Transverse colon (tissue), 4 donors: Measurements from ENCODE around the gene ENPP1. TPM values are rescaled to one million over a fixed set of nuclear protein-coding genes. Genes with fewer than 3 reads are reported as not detected.
A peak's percentile ranks its signal among the peaks of the same experiment; 100 is the strongest.

Experiments used
- DNase-seq: peaks from one replicate; pipeline ENCODE4 v3.0.0-alpha.2; 2019
- H3K27ac ChIP-seq, 4 donors: fragments of 200-600 bp; sonication (generic); 2 replicates each; pipeline ENCODE4 v1.5.1; 2016 to 2018; ENCODE audit warnings: inconsistent platforms in 4 of 4
- H3K27me3 ChIP-seq: fragments of 200-600 bp; sonication (generic); 2 replicates; pipeline ENCODE4 v1.5.1; 2017; ENCODE audit warnings: inconsistent platforms
- H3K36me3 ChIP-seq, 4 donors: fragments of 200-600 bp; sonication (generic); 2 replicates each; pipeline ENCODE4 v1.5.1; 2017 to 2019; ENCODE audit warnings: inconsistent platforms in 4 of 4
- H3K4me1 ChIP-seq, 4 donors: fragments of 200-600 bp; sonication (generic); 2 replicates each; pipeline ENCODE4 v1.5.1; 2017 to 2020; ENCODE audit warnings: inconsistent platforms in 4 of 4
- H3K4me3 ChIP-seq, 4 donors: fragments of 200-600 bp; sonication (generic); 1 replicate in 1 of 4; 2 replicates in 3 of 4; pipeline versions ENCODE4 v1.5.1 to v1.6.1; 2017 to 2019; ENCODE audit warnings: inconsistent platforms in 4 of 4
- H3K9me3 ChIP-seq, 2 donors: fragments of 200-600 bp; sonication (generic); 2 replicates each; pipeline ENCODE4 v1.5.1; 2017 to 2019; ENCODE audit warnings: inconsistent platforms in 2 of 2
- CTCF ChIP-seq, 5 experiments: fragments of 200-600 bp in 3 of 5; fragments of 450-650 bp in 2 of 5; sonication (generic) in 3 of 5; IDR thresholded peaks; 1 replicate in 2 of 5; 2 replicates in 3 of 5; pipeline ENCODE4 v1.5.1; 2016 to 2017; ENCODE audit warnings: antibody characterized with exemption in 5 of 5, inconsistent platforms in 3 of 5, mild to moderate bottlenecking in 2 of 5, moderate library complexity in 1 of 5
- EP300 ChIP-seq: sonication (generic); formaldehyde crosslinking; IDR thresholded peaks from one replicate; pipeline ENCODE4 v1.6.1; 2017; ENCODE audit warnings: antibody characterized with exemption, low read depth
- POLR2A ChIP-seq: fragments of 450-650 bp; IDR thresholded peaks from one replicate; pipeline ENCODE4 v1.6.1; 2016; ENCODE audit warnings: antibody characterized with exemption, mild to moderate bottlenecking, moderate library complexity
- POLR2AphosphoS5 ChIP-seq, 3 donors: sonication (generic); formaldehyde crosslinking; IDR thresholded peaks; one replicate each; pipeline ENCODE4 v1.6.1; 2016; ENCODE audit warnings: antibody characterized with exemption in 3 of 3
- WGBS, 2 donors: methylation state at CpG; one replicate each; pipeline ENCODE4 v1.1.5; 2018; ENCODE audit warnings: low coverage in 1 of 2; 5-methylcytosine and 5-hydroxymethylcytosine counted together
- in situ Hi-C, 4 donors: fragments of 200-750 bp; cut with MboI; loops; one replicate each; pipeline versions ENCODE4 v1.15.0 to v1.15.1; 2017; ENCODE audit warnings: low sequenced_read_pairs in 3 of 4, low pct_ligation_motif_present in 1 of 4, low pct_unique_long_range_greater_than_20kb in 1 of 4
- intact Hi-C: fragments of 100-400 bp; cut with DNase I; formaldehyde crosslinking; loops from one replicate; pipeline ENCODE4 v1.15.1; 2023; ENCODE audit warnings: low total_unique reads
- total RNA-seq, 4 donors: library from RNA; depleted of rRNA; stranded (reverse); fragments of >200 nt; gene quantifications; one replicate each; pipeline ENCODE4 v1.1.0, GENCODE V29; 2016

ENPP1 gene
- total RNA-seq, 4 donors from 2014 or later = 3.4 to 24.0 (median 22.8) TPM

- intact Hi-C loops (no loop called here), in situ Hi-C loops (no loop called here)
- H3K9me3 ChIP-seq = no peaks in the 10 kb centered on the region
- peaks cover 0 to 37% (median 19%) of the 10 kb centered on the region in 4 donors for H3K4me1 ChIP-seq
- no peak for TF ChIP-seq POLR2AphosphoS5 (IDR thresholded peaks at IDR 0.05)
- TF ChIP-seq CTCF (IDR thresholded peaks at IDR 0.05) = no peak
- no peak for TF ChIP-seq EP300
- no peak for TF ChIP-seq POLR2A
- H3K27me3 ChIP-seq = no peaks in the 10 kb centered on the region
- H3K27ac ChIP-seq = no peak overlapping the region
- WGBS, 2 donors = 78% methylated on average over 3 of the region's 3 CpGs
- DNase-seq = no peak
- no peaks in the 10 kb centered on the region for H3K36me3 ChIP-seq
- no peak overlapping the region for H3K4me3 ChIP-seq
Observed at GRCh38 chr6:131890091-131890490, 82.3 kb downstream of the ENPP1 start.

GRCh38 chr6:131893198-131893597 lies 85.4 kb downstream of the ENPP1 start:
- intact Hi-C loops = no loop called here
- Histone ChIP-seq H3K9me3 (no peaks in the 10 kb centered on the region), H3K36me3 (no peaks in the 10 kb centered on the region), H3K4me3 (no peak overlapping the region), H3K27me3 (no peaks in the 10 kb centered on the region), H3K4me1 (peaks cover 0 to 43% (median 21%) of the 10 kb centered on the region in 4 donors), H3K27ac (peak overlapping the region in 2 of 4 donors; percentile 62 to 64)
- TF ChIP-seq CTCF (IDR thresholded peaks at IDR 0.05) = no peak
- TF ChIP-seq POLR2AphosphoS5 (IDR thresholded peaks at IDR 0.05) = no peak
- TF ChIP-seq POLR2A = no peak
- no peak for TF ChIP-seq EP300
- in situ Hi-C loops = no loop called here
- DNase-seq = no peak
- WGBS, 2 donors = 75 to 83% methylated on average over 1 of the region's 1 CpG

- TF ChIP-seq POLR2AphosphoS5 (IDR thresholded peaks at IDR 0.05) = peak in 2 of 3 donors; percentile 62 to 80
- TF ChIP-seq POLR2A = peak; percentile 25
- no peak for TF ChIP-seq EP300
- Histone ChIP-seq H3K4me1 (peaks cover 0 to 43% (median 21%) of the 10 kb centered on the region in 4 donors), H3K4me3 (peak overlapping the region in 1 of 4 donors; percentile 20), H3K9me3 (peaks cover 0 to 4% of the 10 kb centered on the region in 2 donors), H3K27me3 (no peaks in the 10 kb centered on the region), H3K27ac (peak overlapping the region; percentile 78 to 90 (median 82)), H3K36me3 (no peaks in the 10 kb centered on the region)
- 46 to 48% methylated on average over 5 to 8 of the region's 8 CpGs for WGBS, 2 donors
- intact Hi-C loops (no loop called here), in situ Hi-C loops (no loop called here)
- peak; percentile 67 for DNase-seq
Observed at GRCh38 chr6:131894493-131895424, 86.9 kb downstream of the ENPP1 start.

- in situ Hi-C loops (no loop called here), intact Hi-C loops (no loop called here)
- WGBS, 2 donors = 70 to 93% methylated on average over 1 to 4 of the region's 4 CpGs
- Histone ChIP-seq H3K27ac (no peak overlapping the region), H3K27me3 (no peaks in the 10 kb centered on the region), H3K36me3 (no peaks in the 10 kb centered on the region), H3K4me3 (no peak overlapping the region), H3K4me1 (peaks cover 0 to 33% (median 18%) of the 10 kb centered on the region in 4 donors), H3K9me3 (peaks cover 0 to 4% of the 10 kb centered on the region in 2 donors)
- TF ChIP-seq POLR2AphosphoS5 (IDR thresholded peaks at IDR 0.05) (no peak), EP300 (no peak), POLR2A (no peak), CTCF (IDR thresholded peaks at IDR 0.05) (no peak)
- DNase-seq = no peak
Observed at GRCh38 chr6:131897050-131897435, 89.2 kb downstream of the ENPP1 start.
